ENCODE results near the gene GRID1. TPM values are rescaled to one million over a fixed set of nuclear protein-coding genes. Genes with fewer than 3 reads are reported as not detected.

GRID1 gene
- total and polyA plus RNA-seq, 9 of the 15 experiments (the other 6 are each of a cell fraction or from before 2014, with no cell fraction given): 0.01 to 7.2 (median 1.2) TPM

GRCh38 chr10:85936161-85936560 lies 430.4 kb downstream of the GRID1 start (continued):
- TF ChIP-seq TAF15 (IDR thresholded peaks at IDR 0.05; ENCODE audit: low read depth, low read length): no peak
- no peak for TF ChIP-seq CLOCK (CRISPR knock-in tag; IDR thresholded peaks at IDR 0.05; ENCODE audit: borderline replicate concordance)

GRCh38 chr10:85934586-85934985 lies 432.0 kb downstream of the GRID1 start:
- Histone ChIP-seq H3K9ac (ENCODE audit: insufficient read depth in 1 of 2, low read depth in 2 of 2, low read length in 2 of 2) (no peak overlapping the region), H3K9me1 (ENCODE audit: control insufficient read depth, insufficient read depth, low read length) (no peaks in the 10 kb centered on the region), H3K27ac (ENCODE audit: extremely low read depth, low read depth, low read length) (no peak overlapping the region), H3K36me3 (ENCODE audit: control insufficient read depth, insufficient read depth, low read length) (no peaks in the 10 kb centered on the region), H3K9me3 (replicated peaks; ENCODE audit: control insufficient read depth, insufficient read depth, low read depth, low read length) (no peaks in the 10 kb centered on the region), H3K4me1 (replicated peaks in 1 of 2; ENCODE audit: control insufficient read depth in 2 of 2, insufficient read depth in 2 of 2, low read length in 2 of 2) (no peaks in the 10 kb centered on the region), H3K4me3 (no peak overlapping the region), H3K79me2 (ENCODE audit: control insufficient read depth, insufficient read depth, low read length) (no peaks in the 10 kb centered on the region), H3K27me3 (ENCODE audit: control insufficient read depth in 2 of 2, insufficient read depth in 2 of 2, low read length in 2 of 2) (no peaks in the 10 kb centered on the region), H2AFZ (ENCODE audit: low read depth, low read length) (no peak overlapping the region), H4K20me1 (replicated peaks; ENCODE audit: control insufficient read depth, insufficient read depth, low read length) (no peaks in the 10 kb centered on the region), H3K4me2 (ENCODE audit: insufficient read depth, low read length) (no peak overlapping the region)
- TF ChIP-seq SMAD3 (CRISPR knock-in tag; conservative IDR thresholded peaks at IDR 0.05) (no peak), RNF2 (IDR thresholded peaks at IDR 0.05) (no peak), ZFPM2 (CRISPR knock-in tag; IDR thresholded peaks at IDR 0.05) (no peak), HINFP (tag; conservative IDR thresholded peaks at IDR 0.05; ENCODE audit: low read depth) (no peak), ZMIZ1 (IDR thresholded peaks at IDR 0.05; ENCODE audit: low read depth in 2 of 2, low read length in 2 of 2) (no peak), NCOR1 (IDR thresholded peaks at IDR 0.05) (no peak), STAG1 (CRISPR knock-in tag; IDR thresholded peaks at IDR 0.05; ENCODE audit: borderline replicate concordance) (no peak), ELF4 (CRISPR knock-in tag; IDR thresholded peaks at IDR 0.05) (no peak), HDAC6 (IDR thresholded peaks at IDR 0.05; ENCODE audit: low read depth, low read length) (no peak), ZNF224 (CRISPR knock-in tag; IDR thresholded peaks at IDR 0.05) (no peak), E2F1 (CRISPR knock-in tag; IDR thresholded peaks at IDR 0.05) (no peak)
- FAIRE-seq: no peak
- BruUV-seq (replicated peaks): no TSS peak
- ChIA-PET CTCF (ENCODE audit: low intra/inter-chr PET ratio) (no interaction called here), POLR2A (interaction anchor here (1.0 to 1.5 kb wide), 2 partner anchors 9 to 98 kb away, joined by 3 read pairs; no protein-coding TSS in a partner anchor)
- no peak for DNase-seq (ENCODE audit: extremely low read depth in 1 of 4, low spot score in 3 of 4)
- 0% methylated on average over 3 of the region's 3 CpGs for WGBS (ENCODE audit: insufficient coverage, low coverage, missing lambda C conversion rate)
- intact Hi-C loops (cut with micrococcal nuclease): no loop called here
- in situ Hi-C loops (cut with MboI): no loop called here
- ATAC-seq: no peak
